Measurements from ENCODE around the gene FAM24A. TPM values are rescaled to one million over a fixed set of nuclear protein-coding genes. Genes with fewer than 3 reads are reported as not detected.

The FAM24A gene
- total RNA-seq, 2 donors from 2014 or later: not detected

GRCh38 chr10:122911889-122912484 is 1.6 kb downstream of the FAM24A start:
- no peaks in the 10 kb centered on the region for H3K9me3 ChIP-seq
- H3K4me3 ChIP-seq: no peak overlapping the region
- DNase-seq (ENCODE audit: low spot score) (no peak), ATAC-seq (ENCODE audit: insufficient number of reproducible peaks, low FRiP score, low read depth) (no peak)
- H3K27ac ChIP-seq: no peak overlapping the region
- no peaks in the 10 kb centered on the region for H3K4me1 ChIP-seq (ENCODE audit: control insufficient read depth in 1 of 2, low read depth in 2 of 2)
- H3K27me3 ChIP-seq (replicated peaks; ENCODE audit: insufficient read depth): no peaks in the 10 kb centered on the region
- H3K36me3 ChIP-seq: no peaks in the 10 kb centered on the region
- no peak for TF ChIP-seq CTCF (IDR thresholded peaks at IDR 0.05)

- no peak for TF ChIP-seq CTCF (IDR thresholded peaks at IDR 0.05)
- no peak overlapping the region for H3K27ac ChIP-seq
- no peaks in the 10 kb centered on the region for H3K27me3 ChIP-seq (replicated peaks; ENCODE audit: insufficient read depth)
- no peaks in the 10 kb centered on the region for H3K9me3 ChIP-seq
- H3K4me1 ChIP-seq (ENCODE audit: control insufficient read depth in 1 of 2, low read depth in 2 of 2): no peaks in the 10 kb centered on the region
- ATAC-seq (ENCODE audit: insufficient number of reproducible peaks, low FRiP score, low read depth) (no peak), DNase-seq (ENCODE audit: low spot score) (no peak)
- H3K36me3 ChIP-seq: no peaks in the 10 kb centered on the region
- no peak overlapping the region for H3K4me3 ChIP-seq
Measured at GRCh38 chr10:122915700-122916099, 5.3 kb downstream of the FAM24A start.

- peaks cover 0 to 4% of the 10 kb centered on the region in 2 donors for H3K4me1 ChIP-seq (ENCODE audit: control insufficient read depth in 1 of 2, low read depth in 2 of 2)
- H3K27me3 ChIP-seq (replicated peaks; ENCODE audit: insufficient read depth): no peaks in the 10 kb centered on the region
- no peaks in the 10 kb centered on the region for H3K9me3 ChIP-seq
- no peak for TF ChIP-seq CTCF (IDR thresholded peaks at IDR 0.05)
- peaks cover 2% of the 10 kb centered on the region for H3K36me3 ChIP-seq
- ATAC-seq (ENCODE audit: insufficient number of reproducible peaks, low FRiP score, low read depth) (no peak), DNase-seq (ENCODE audit: low spot score) (no peak)
- H3K27ac ChIP-seq: no peak overlapping the region
- H3K4me3 ChIP-seq: no peak overlapping the region
Measured at GRCh38 chr10:122930140-122930539, 19.7 kb downstream of the FAM24A start.

GRCh38 chr10:122931088-122931906 is 20.9 kb downstream of the FAM24A start:
- no peaks in the 10 kb centered on the region for H3K27me3 ChIP-seq (replicated peaks; ENCODE audit: insufficient read depth)
- peaks cover 2% of the 10 kb centered on the region for H3K36me3 ChIP-seq
- no peak for TF ChIP-seq CTCF (IDR thresholded peaks at IDR 0.05)
- ATAC-seq (ENCODE audit: insufficient number of reproducible peaks, low FRiP score, low read depth) (no peak), DNase-seq (ENCODE audit: low spot score) (no peak)
- no peak overlapping the region for H3K27ac ChIP-seq
- no peak overlapping the region for H3K4me3 ChIP-seq
- H3K4me1 ChIP-seq (ENCODE audit: control insufficient read depth in 1 of 2, low read depth in 2 of 2): peaks cover 0 to 4% of the 10 kb centered on the region in 2 donors
- H3K9me3 ChIP-seq: no peaks in the 10 kb centered on the region

- Histone ChIP-seq H3K27ac (no peak overlapping the region), H3K9me3 (no peaks in the 10 kb centered on the region), H3K27me3 (replicated peaks; ENCODE audit: insufficient read depth) (no peaks in the 10 kb centered on the region), H3K4me1 (ENCODE audit: control insufficient read depth in 1 of 2, low read depth in 2 of 2) (no peaks in the 10 kb centered on the region), H3K36me3 (peaks cover 8% of the 10 kb centered on the region), H3K4me3 (no peak overlapping the region)
- no peak for DNase-seq (ENCODE audit: low spot score)
- no peak for ATAC-seq (ENCODE audit: insufficient number of reproducible peaks, low FRiP score, low read depth)
- no peak for TF ChIP-seq CTCF (IDR thresholded peaks at IDR 0.05)
Measured at GRCh38 chr10:122939133-122939855, 28.9 kb downstream of the FAM24A start.

Measured in thoracic aorta (tissue), 2 donors.